Measurements from ENCODE around the gene DDAH2.
"Not testable (repeated sequence)": the region's sequence is repeated elsewhere in the genome, so short reads cannot be mapped to it uniquely, and the experiment has no call there.

DDAH2 gene

DNA sequence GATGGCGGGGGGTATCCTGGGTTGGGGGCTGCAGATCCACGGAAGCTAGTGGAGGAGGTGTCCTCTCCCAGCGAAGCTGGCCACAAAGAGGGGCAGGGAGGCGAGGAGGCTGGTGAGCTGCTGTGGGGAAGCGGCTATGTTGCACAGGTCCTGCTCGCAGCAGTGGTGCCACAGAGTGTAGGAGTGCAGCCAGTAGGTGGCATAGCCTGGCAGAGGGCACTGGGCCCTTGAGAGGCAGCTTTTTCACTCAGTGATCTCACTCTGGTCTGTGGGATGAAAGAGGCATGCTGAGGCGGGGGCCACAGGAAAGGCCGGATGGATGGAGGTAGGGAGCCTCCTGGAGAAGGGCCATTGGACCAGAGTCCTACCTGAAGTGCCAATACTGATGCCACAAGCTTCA, 16.8 kb downstream of the DDAH2 start:
- no peak for DNase-seq

- no peak for DNase-seq
Observed at GRCh38 chr6:31711233-31711632, 17.9 kb downstream of the DDAH2 start.

- DNase-seq: no peak
Observed at GRCh38 chr6:31710523-31711219, 18.4 kb downstream of the DDAH2 start.

- DNase-seq: not testable (repeated sequence)
Observed at GRCh38 chr6:31709157-31709556, 19.9 kb downstream of the DDAH2 start.

DNA sequence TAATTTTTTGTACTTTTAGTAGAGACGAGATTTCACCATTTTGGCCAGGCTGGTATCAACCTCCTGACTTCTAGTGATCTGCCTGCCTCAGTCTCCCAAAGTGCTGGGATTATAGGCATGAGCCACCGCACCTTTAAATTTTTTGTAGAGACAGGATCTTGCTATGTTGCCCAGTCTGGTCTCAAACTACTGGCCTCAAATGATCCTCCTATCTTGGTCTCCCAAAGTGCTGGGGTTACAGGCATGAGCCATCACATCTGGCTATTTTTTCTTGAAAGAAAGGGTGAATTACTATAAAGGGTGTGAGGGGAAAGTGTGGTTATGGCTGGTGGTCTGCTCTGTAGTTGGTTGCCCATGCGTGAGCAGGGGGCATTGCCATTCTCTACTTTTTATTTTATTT, 20.9 kb downstream of the DDAH2 start:
- no peak for DNase-seq

DNA sequence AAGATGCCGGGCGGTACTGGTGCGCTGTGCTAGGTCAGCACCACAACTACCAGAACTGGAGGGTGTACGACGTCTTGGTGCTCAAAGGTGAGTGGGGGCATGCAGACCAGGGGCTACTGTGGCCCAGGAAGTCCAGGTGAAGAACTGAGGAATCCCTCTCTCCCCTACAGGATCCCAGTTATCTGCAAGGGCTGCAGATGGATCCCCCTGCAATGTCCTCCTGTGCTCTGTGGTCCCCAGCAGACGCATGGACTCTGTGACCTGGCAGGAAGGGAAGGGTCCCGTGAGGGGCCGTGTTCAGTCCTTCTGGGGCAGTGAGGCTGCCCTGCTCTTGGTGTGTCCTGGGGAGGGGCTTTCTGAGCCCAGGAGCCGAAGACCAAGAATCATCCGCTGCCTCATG, 21.4 kb downstream of the DDAH2 start:
- no peak for DNase-seq

- no peak for DNase-seq
Observed at GRCh38 chr6:31706599-31706998, 22.5 kb downstream of the DDAH2 start, which contains the start of gene LY6G6F. Gene LY6G6F (plus strand): TSS chr6:31706866. CDS start chr6:31706907, 41 bp downstream.

- peak; percentile 36 for DNase-seq
Observed at GRCh38 chr6:31705931-31706330, 23.2 kb downstream of the DDAH2 start.

DNA sequence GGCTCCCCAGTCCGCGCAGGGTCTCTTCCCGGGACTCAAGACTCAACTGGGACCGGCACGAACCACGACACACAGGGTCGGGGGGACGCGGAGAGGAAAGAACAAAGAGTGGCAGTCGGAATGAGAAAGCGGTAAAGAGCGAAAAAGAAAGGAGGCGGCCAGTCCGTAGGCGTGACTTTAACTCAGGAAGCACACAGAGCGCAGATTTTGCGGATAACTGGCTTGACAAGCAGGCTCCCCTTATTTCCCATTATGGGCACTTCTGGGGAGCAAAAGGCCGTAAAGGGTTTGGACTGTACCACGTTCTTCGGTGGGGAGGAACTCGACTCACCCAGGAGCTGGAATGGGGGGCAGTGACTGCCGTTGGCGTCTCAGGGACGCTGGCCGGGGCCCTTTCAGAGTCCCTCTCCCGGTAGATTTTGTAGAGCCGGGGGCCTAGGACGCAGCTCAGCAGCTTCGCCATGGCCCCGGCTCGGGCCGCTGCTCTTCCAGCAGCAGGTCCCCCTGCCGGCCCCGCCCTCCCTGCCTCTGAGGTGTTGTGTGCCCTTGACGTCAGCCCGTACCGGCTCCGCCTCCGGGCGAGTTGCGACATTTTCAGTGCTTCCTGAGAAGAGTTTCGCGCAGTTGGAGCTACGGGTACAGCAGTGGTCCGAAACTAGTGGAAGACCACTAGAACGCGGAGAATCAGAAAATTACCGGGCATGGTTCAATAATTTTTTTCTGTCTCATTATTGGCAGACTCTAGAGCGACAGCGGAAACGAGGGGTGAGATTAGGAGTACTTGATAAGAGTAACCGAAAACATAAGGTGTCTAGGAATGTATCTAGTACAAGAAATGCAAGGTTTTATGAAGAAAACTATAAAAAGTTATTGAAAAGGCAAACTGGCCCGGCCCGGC, 26.0 kb downstream of the DDAH2 start, which contains the start of gene ABHD16A:
Gene ABHD16A, minus strand, starts transcription at position 506 of the 898 bp plus-strand sequence. Its CDS starts 43 bp downstream, at position 463.
- peak; percentile 99 for DNase-seq

DNA sequence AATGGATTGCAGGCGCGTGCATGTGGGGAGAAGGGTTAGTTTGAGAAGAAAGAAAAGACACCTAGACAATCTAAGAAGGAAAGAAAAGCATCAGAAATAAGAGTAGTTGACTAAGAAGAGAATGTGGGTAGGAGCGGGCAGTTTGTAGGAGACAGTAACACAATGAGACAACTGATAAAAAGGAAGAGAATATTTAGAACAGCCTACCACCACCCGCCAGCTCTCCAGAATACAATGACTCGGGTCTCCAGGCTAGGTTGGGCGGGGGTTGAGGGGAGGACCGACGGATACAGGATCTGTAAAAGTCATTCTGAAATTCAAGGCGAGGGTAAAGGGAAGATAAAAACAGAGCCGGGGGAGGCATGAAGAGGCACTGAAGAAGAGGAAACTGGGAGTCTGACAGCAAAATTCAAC, 26.7 kb downstream of the DDAH2 start:
- DNase-seq: no peak

GRCh38 chr6:31701666-31702404, 27.3 kb downstream of the DDAH2 start:
- DNase-seq: no peak

DNA sequence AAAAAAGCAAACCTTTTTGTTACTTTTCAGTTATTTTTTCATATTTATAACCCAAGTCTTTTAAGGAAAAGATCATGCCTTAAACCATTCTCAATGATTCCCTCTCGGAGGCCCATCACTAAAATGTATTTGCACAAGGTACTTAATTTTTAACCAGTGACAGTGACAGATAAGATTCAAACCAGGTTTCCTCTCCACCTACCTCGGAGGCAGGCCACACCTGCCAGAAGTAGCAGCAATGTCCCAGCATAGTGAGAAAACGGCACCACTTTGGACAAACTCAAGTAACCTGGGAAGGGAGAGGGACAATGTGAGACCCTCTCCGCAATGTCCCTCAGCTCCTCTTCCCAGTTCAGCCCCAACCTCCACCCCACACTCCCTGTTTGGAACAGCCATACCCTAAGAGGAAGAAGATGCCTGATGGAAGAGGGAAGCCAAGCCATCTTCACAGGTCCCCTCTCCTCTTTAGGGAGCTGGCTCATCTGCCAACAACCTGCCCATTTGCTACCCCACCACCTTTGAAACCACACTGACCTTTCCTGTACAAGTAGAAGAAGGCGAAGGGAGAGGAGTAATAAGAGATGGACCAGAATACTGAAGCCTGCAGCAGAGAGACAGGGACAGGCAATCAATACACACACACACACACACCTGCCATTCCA, 28.2 kb downstream of the DDAH2 start:
- DNase-seq: no peak

GRCh38 chr6:31697555-31697954, 31.5 kb downstream of the DDAH2 start:
- no peak for DNase-seq

- DNase-seq: no peak
Observed at GRCh38 chr6:31693535-31693934, 35.6 kb downstream of the DDAH2 start.

- no peak for DNase-seq
Observed at GRCh38 chr6:31692886-31693285, 36.2 kb downstream of the DDAH2 start.

- no peak for DNase-seq
Observed at GRCh38 chr6:31692353-31692752, 36.7 kb downstream of the DDAH2 start.

DNA sequence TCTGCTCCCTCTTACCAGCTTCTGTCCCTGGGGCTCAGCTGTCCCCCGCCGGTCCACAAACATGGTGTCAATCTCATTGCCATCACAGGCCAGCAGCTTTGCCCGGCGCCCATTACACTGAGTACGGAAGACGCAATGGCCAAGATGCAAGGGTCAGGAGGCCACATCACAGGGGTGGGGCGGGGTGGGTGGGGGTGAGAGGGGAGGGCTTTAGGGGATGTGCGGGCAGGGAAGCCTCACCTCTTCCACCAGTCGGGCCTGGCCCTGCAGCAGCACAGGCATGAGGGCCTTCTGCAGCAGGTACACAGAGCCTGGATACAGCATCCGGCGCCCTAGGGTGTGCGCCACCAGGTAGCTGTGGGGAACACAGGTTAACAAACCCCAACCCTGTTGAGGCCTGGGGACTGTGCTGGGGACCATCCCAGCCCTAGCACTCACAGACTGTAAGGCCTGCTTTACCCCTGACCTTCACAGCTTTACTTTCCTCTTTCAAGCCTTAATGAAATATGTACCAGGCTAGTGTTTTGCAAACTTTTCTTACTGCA, 37.5 kb downstream of the DDAH2 start:
- DNase-seq: no peak

GRCh38 chr6:31691078-31691463, 38.0 kb downstream of the DDAH2 start:
- DNase-seq: no peak

- no peak for DNase-seq
Observed at GRCh38 chr6:31690231-31691077, 38.6 kb downstream of the DDAH2 start.

DNA sequence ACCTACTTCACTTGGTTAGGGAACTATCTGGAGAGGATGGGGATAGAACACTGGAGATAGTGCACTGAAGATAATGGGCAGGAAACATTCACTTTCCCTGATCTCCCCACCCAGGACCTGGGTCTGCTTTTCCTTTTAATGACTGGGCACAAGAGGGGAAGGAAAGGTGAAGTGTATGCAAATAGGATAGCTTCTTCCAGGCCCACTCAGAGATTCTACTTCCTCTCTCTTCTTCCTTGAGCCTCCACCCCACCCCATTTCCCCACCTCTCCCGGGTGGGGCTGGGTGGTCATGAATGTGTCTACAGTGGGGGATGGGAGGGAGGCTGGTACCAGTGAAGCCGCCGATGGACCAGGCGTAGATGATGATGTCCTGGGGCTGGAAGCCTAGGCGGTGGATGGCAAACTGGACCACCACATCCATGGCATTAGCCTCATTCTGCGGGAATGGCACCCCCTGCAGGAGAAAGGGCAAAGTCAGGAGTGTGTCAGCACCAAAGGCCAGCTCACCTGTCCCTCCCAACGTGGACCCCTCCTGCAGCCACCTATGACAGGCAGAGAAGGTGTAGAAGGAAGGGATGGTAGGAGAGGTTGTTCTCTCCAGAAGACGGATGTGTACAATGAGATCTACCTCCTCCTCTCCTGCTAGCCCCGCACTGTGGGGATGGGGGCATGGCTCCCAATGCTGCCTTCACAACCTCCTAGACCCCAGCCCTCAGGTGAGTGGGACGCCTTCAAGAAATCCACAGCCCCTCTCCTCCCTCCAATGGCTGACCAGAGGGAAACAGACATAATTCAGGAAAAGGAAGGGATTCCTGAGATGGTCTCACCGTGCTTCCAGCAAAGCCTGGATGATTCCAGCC, 39.6 kb downstream of the DDAH2 start:
- no peak for DNase-seq
